CD4-positive, alpha-beta T cell treated with Interleukin-4 for 4 hours (primary cell): ENCODE measurements around the gene NPAT.
"Not testable (repeated sequence)": the region's sequence is repeated elsewhere in the genome, so short reads cannot be mapped to it uniquely, and the experiment has no call there.

Source experiments
- DNase-seq: peaks from one replicate; pipeline ENCODE4 v3.0.0-alpha.2; 2020

The NPAT gene

GRCh38 chr11:108147150-108147549 lies 75.3 kb downstream of the NPAT start:
- no peak for DNase-seq

DNA sequence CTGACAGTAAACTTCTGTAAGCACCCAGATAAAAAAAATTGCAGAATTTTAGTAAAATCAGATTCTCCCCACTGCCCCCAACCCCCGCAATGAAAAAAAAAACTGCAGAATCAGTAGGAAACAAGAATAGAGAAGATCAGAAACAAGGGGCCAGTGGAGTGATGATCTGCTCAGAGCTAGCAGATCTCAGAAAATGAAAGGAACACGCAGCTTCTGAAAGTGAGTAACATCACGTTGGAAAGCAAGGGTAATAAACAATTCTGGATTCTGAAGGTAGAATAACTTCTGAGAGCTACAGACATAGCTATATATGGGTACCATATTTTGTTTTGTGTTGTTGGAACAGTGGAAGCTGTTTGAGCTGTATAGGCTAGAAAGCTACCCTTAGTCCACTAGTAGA lies 77.8 kb downstream of the NPAT start:
- DNase-seq = no peak

- DNase-seq = no peak
These were observed 80.1 kb downstream of the NPAT start for GRCh38 chr11:108142304-108142703.

DNA sequence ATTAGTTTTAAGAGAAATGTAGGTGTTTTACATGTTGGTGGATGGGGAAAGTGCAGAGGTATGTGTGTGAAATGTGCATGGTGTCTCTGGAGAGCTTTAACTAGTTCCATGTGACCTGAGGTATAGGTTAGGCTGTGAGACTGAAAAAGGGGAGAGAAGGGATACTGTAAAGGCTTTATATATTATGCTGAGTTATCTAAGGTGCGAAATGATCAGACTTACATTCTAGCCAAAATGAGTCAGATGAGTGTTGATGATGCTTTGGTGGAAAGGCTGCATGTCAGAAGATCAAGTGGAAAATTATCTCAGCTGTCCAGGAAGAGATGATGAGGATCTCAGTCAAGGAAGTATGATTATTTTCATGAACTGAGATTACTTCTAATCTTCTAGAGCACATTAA lies 85.2 kb downstream of the NPAT start:
- no peak for DNase-seq

DNA sequence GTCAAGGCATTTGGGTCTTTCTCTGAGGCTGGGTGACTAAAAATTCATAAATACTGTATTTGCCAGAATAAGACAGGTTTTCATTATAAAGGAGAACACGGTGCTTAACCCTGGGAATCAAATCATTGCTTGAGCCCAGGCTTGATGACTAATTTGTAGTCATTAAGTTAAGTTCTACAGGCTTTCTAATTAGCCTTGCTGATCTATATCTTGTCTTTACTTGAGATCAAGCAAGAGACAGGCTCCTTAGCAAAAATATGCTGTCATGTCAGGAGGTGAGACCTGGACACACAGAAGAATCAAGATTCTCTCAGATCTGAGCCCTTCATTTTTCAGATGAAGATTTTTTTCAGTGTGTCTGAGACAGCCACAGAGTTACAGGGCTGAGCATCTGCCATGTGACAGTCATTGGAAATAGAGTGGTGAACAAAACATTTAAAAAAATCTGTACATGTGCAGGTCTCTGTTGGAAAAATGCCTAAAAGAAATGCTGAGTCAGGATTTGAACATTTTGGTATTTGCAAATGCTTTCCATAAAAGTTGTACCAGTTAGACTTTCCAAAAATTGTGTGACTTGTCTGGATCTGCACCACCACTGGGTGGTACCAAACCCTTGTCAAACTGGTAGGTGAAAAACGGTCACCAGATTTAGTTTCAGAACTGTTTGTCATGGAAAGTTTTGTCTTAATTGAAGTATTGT lies 86.4 kb downstream of the NPAT start:
- peak; percentile 34 for DNase-seq

DNA sequence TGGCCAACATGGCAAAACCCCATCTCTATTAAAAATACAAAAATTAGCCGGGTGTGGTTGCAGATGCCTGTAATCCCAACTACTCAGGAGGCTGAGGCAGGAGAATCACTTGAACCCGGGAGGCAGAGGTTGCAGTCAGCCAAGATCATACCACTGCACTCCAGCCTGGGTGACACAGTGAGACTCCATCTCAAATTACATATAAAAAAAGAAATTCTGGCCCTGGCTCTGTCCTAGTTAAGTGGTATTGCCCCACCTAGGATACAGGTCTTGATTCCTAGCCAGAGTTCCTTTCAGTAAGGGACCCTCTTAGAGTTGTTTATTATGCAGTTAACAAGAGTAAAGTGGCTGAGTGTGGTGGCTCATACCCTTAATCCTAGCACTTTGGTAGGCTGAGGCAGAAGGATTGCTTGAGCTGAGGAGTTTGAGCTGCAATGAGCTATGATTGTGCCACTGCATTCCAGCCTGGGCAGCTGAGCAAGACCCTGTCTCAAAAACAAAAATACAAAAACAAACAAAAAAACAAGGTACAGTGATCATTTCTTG lies 89.4 kb downstream of the NPAT start:
- DNase-seq = not testable (repeated sequence)

DNA sequence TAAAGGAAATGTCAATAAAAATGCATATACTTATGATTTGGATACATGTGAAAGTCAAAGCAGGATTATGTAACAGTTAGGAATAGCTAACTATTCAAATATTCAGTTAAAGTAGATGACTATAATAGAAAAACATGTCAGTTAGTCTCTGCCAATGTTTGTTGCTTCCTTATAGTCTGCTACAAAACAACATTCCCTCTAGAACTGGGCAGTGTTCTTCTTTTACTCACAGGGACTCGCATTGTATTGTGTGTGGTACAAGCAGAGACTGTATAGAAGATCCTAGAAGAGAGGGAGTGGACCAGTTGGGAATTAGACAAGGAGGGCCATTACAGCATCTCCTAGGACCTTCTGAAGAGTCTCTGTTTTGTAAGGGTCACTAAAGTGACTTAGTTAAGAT lies 90.4 kb downstream of the NPAT start:
- no peak for DNase-seq

DNA sequence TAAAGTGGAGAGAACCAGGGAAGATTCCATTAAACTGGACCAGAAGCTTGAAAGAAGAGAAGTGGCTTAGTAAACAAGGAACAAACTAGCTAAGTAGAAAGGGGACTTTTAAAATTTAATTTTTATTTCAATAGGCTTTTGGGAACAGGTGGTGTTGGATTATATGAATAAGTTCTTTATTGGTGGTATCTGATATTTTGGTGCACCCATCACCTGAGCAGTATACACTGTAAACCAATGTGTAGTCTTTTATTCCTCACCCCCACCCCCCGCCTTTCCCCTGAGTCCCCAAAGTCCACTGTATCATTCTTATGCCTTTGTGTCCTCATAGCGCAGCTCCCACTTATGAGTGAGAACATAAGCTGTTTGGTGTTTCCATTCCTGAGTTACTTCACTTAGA lies 93.7 kb downstream of the NPAT start:
- DNase-seq = no peak

DNA sequence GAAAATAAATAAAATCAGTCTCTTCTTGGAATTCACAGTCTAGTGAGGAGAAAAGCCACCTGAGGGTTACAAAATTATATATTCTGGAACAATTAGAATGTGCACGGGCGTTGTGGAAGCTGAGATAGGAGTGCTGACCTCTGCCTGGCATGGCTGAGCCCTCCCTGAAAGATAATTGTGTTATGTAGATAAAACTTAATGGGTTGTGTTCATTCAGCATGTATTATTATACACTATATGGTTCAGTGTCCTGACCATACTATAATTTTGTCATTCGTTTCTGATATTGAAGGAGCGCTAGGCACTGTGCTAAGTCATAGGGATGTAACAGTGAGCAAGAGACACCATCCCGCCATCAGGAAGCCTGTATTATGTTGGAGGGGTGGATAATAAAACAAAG lies 97.3 kb downstream of the NPAT start:
- DNase-seq = no peak

DNA sequence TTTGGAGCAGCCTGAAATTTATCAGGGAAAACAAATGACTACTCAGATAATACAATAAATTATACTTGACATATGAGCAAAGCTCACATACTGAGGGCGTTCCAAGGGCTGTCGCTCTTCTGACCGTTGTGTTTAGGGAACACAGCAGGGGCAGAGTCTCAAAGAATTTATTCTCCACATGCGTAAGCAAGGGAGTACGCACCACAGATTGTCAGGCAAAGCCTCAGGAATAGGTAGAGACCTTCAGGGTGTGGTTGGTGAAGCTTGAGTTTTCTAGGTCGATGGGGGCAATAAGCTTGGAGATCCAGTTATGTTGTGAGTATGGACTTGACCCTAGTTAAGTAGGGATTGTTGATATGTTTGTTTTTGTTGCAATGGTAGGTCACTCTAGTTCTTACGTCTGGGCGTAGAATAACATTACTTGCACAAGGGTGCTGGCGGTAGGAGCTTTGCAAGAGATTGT lies 100.2 kb downstream of the NPAT start:
- no peak for DNase-seq

- DNase-seq = peak; percentile 91
These were observed 100.9 kb downstream of the NPAT start, which contains the start of gene ACAT1 for GRCh38 chr11:108121274-108122155. ACAT1 (plus strand) TSS chr11:108121567; CDS start chr11:108121607, 40 bp downstream.

GRCh38 chr11:108120936-108121273 lies 101.5 kb downstream of the NPAT start:
- not testable (repeated sequence) for DNase-seq

GRCh38 chr11:108117746-108118371 lies 104.6 kb downstream of the NPAT start:
- DNase-seq = peak; percentile 47

DNA sequence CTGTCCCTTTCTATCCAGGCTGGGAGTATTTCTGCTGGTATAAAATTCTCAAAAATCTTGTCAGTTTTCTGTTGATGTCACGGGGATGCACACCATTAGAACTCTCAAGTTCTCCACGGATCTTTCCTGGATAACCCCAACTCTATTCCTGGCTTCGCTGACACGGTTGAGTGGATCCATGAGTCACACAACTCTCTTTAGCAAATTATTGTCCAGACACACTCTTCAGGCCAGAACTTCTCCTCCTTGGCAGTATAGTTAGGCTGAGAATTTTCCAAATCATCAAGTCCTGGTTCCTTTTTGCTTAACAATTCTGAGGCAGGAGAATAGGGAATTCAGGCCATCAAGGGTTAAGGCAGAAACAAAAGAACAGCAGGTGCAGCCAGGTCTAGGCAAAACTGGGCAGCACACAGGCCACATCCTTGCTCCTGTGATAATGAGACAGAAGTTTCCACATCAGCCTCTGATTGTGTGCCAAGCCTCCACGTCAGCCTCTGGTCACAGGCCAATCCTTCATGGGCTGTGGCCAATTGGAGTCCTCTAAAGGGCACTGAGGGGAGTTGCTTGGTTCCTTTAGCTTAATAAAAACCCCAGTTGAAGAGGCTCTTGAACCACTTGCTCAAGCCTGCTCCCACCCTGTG lies 106.8 kb downstream of the NPAT start:
- DNase-seq = no peak

- DNase-seq = no peak
These were observed 110.4 kb downstream of the NPAT start for GRCh38 chr11:108112057-108112456.

GRCh38 chr11:108111126-108111525 lies 111.3 kb downstream of the NPAT start:
- no peak for DNase-seq
